GM21528 (cell line): ENCODE results near the gene ATP5F1C.
"Not testable (repeated sequence)": the region's sequence is repeated elsewhere in the genome, so short reads cannot be mapped to it uniquely, and the experiment has no call there.

Experiments used
- ATAC-seq: cut with Tn5 transposase; IDR thresholded peaks from one replicate; pipeline ENCODE4 v1.9.1; 2021; ENCODE audit warnings: mild to moderate bottlenecking, moderate library complexity; ENCODE audit not compliant: unreplicated experiment, low FRiP score

The ATP5F1C gene

GRCh38 chr10:7792541-7792940 lies 4.6 kb downstream of the ATP5F1C start:
- no peak for ATAC-seq

GRCh38 chr10:7794251-7795026 lies 6.5 kb downstream of the ATP5F1C start:
- no peak for ATAC-seq

DNA sequence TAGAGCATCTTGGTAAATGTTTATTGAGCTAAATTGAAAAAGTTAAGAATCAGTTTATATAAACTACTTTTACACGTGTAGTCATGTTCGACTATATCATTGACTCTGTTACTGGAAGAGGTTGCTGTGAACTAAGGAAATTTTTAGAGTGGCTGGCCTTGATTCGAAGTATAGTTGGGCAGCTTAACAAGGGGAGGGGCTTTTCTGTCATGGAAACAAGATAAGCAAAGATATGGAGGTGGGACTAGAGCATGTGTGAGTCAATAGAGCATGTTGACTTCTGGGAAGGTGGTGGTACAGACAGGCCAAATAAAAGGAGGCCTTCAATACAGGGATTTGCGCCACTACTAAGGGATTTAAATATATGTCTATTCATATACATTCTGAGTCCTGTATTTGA lies 7.6 kb downstream of the ATP5F1C start:
- ATAC-seq: no peak

DNA sequence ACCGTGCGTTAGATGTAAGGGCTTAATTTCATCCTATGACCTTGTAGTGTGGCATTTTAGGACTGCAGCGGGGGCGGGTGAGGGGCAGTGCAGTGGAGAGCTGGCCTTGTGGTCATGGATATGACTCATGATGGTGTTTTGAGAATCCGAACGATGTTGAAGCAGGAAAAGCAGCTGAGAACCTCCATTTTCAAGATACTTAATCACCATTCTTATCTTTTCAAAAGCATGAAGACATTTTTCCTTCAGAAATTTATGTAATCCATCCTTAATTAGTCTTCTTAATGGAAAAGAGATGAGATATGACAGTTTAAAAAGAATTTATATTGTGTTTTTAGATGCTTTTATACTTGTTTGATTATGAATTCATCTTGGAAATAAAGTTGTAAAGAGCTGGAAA lies 9.6 kb downstream of the ATP5F1C start:
- no peak for ATAC-seq

DNA sequence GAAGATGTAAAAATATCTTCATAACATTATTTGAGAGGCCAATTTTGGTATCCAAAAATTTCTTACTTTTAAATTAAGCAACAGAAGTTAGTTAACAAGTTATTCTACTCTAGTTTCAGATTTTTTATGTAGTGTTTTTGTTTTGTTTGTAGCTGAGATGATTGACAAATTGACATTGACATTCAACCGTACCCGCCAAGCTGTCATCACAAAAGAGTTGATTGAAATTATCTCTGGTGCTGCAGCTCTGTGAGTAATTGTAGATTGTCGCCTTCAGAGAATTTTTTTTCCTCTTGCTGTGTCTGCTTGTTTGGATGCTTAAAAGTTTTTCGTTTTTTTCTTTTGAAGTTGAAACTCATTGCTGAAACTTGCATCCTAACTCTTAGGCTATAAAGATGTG lies 14.6 kb downstream of the ATP5F1C start:
- ATAC-seq: no peak

DNA sequence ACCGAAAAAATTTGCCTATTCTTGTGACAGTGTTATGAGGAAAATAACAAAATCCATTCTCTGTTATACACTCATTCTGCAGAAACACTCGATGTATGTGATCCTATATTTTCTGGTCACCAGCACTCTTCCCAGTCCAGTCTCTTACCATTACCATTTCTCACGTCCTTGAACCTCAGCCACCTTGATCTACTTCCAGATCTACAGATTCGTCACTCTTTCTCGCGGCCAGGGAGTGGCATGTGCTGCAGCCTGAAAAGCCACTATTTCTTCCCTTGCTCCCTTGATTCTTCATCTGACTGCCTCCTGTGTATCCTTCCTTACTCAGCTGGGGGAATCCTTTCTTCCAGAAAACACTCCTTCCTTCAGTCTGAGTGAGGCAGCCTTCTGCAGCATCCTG lies 16.2 kb downstream of the ATP5F1C start:
- no peak for ATAC-seq

DNA sequence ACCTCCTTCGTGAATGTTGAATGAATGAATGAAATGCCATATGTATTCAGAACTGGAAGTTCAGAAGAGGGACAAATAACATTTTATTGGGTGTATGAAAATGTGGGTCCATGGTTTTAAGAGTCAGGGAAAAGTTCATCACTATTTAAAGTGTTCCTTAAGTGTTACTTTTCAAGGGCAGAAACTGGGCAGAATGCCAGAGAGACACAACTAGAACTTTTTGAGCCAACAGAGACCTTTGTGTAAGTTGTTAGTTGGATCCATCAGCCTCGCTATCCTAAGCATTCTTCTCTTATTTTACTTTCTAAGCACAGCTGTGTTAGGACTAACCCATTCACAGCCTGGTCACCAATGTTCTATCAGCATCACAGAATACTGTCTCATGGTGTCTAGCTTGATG lies 16.8 kb downstream of the ATP5F1C start:
- no peak for ATAC-seq

DNA sequence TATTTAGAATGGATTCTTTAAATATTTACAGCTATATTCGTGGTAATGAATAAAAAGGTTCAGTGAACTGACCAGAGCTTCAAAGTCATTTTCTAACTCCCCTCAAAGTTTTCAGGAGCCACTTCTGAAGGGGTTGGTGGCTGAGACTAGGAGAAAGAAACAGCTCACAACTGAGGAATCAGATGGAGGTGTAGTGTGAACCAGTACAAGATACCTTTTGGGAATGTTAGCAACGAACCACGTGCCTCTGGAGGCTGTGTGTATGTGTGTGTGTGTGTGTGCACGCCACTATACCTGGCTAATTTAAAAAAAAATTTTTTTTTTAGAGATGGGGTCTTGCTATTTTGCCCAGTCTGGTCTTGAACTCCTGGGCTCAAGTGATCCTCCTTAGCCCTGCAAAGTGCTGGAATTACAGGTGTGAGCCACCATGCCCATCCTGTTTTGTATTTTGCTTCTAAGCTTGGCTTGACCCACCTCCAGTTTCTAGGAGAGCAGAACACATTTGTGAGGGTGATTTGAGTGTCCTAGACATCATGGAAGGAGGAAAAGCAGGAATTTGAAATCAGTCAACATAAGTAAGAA lies 20.8 kb downstream of the ATP5F1C start:
- ATAC-seq: no peak

- ATAC-seq: no peak
These were observed 22.5 kb downstream of the ATP5F1C start for GRCh38 chr10:7810443-7810842.

DNA sequence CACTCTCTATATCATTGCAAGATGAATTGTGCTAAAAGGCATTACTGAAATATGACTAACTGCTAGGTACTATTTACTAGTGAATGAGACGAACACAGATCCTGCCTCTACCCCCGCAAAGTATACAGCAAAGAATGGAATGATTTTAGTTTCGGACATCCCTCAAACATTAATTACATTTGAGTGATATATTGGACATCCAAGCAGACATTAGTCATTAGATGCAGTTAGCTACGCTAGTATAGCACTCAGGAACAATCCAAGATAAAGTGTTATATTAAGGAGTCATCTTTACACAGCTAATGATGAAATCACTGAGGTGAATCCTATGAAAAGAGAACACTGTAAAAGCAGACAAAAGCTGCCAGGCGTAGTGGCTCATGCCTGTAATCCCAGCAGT lies 23.0 kb downstream of the ATP5F1C start:
- no peak for ATAC-seq

DNA sequence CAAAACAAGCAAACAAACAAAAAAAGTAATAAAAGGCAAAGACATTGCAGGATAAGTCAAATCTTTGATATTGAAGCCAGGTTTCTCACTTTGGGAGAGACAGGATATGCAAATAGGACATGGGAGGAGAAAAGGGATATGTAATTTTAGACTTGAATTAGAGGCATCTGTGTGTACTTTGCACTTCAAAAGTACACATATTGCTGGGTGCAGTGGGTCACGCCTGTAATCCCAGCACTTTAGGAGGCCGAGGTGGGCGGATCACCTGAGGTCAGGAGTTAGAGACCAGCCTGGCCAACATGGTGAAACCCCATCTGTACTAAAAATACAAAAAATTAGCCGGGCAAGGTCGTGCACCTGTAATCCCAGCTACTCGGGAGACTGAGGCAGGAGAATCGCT lies 23.8 kb downstream of the ATP5F1C start:
- not testable (repeated sequence) for ATAC-seq

DNA sequence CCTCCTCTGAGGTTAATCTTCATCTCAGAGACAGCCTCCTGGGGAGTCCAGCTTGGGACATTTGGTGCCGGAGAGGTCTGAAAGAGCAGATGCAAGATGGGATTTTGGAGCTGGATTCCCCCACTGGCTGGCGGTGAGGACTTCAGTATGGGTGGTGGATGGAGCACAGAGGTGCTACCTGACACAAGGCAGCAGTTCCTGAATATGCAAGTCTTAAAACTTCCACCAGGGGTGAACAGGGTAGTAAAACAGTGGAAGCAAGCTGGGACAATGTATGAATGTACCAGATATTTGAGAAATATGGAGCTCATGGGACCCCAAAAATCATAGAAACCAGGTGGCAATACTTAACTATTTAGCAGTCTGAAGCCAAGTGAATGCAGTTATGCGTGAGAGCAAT lies 25.5 kb downstream of the ATP5F1C start:
- ATAC-seq: no peak

GRCh38 chr10:7817576-7817975 lies 29.6 kb downstream of the ATP5F1C start:
- ATAC-seq: no peak

DNA sequence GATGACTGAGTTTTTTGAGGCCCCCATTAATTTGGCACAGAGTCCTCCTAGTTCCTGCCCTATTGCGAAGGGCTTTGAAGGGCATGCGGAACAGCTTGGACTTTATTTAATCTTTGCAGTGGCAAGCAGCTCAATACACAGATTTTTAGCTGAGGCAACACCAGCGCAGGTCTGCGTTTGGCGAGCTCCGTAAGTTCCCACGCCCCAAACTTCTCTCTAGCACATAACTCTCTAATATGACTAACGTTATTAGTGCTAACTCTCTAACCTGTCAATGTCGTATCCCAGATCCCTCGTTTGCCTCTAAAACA lies 30.0 kb downstream of the ATP5F1C start:
- peak; percentile 13 for ATAC-seq

GRCh38 chr10:7818295-7819120 lies 30.5 kb downstream of the ATP5F1C start, which contains the start of gene TAF3:
Gene TAF3, plus strand, starts transcription at chr10:7818505. Its CDS starts 205 bp downstream, at chr10:7818710.
- peak; percentile 88 for ATAC-seq

DNA sequence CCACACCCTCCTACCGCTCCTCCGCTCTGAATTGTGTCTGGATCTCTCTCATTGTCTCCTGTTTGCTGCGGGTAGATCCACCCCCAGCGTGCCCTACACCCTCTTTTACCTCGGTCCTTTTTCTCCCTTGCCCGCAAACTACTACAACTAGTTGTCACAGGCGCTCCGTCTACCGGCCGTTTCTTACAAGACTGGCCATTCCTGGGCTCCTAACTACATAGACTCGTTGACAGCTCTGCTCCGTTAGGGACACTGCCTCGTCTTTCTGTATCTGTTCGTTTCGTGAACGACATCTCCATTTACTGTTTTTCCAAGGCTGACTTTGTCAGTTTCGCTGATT lies 31.1 kb downstream of the ATP5F1C start:
- peak; percentile 38 for ATAC-seq

- ATAC-seq: no peak
These were observed 36.3 kb downstream of the ATP5F1C start for GRCh38 chr10:7824251-7824650.

DNA sequence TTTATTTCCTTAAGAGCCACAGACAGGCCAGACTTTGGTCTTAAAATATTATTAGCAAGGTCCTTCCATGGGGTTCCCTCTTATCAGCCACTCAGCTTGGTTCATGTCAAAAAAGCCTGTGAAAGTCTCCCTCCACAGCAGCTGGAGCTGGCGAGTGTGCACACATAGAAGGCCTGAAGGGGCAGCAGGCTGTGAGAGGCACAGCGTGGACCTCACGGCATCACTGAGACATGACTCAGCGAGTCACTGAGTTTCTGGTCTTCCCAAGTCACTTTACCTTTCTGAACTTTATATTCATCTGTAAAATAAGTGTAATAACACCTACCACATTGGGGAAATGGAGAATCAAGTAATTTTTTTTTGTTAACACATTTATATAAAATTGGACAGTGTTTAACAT lies 39.0 kb downstream of the ATP5F1C start:
- no peak for ATAC-seq

DNA sequence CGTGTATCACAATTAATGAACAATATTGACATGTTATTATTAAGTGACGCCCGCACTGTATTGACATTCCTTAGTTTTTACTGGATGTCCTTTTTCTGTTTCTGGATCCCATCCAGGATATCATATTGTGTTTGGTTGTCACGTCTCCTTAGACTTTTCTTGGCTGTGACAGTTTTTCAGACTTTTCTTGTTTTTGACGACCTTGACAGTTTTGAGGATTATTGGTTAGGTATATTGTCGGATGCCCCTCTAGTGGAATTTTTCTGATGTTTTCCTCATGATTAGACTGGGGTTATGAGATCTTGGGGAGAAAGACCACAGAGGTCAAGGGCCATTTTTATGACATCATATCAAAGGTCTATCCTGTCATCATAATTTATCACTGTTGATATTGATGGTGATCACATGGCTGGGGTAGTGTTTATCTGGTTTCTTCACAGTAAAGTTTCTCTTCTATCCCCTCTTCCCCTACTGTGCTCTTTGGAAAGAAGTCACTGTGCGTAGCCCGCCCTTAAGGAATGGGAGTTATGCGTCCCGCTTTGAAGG lies 41.4 kb downstream of the ATP5F1C start:
- no peak for ATAC-seq

DNA sequence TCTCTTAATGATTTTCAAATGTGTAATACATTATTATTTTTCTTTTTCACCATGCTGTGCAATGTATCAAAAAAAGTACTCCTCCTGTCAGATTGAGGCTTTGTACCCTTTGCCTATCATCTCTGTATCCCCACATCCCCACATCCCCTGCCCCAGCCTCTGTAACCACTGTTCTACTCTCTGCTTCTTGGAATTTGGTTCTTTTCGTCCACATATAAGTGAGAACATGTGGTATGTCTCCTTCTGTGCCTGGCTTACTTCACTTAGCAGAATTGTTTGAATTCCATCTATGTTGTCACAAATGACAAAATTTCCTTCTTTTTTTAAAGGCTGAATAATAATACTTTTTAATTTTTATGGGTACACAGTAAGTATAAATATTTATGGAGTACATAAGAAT lies 44.1 kb downstream of the ATP5F1C start:
- no peak for ATAC-seq

DNA sequence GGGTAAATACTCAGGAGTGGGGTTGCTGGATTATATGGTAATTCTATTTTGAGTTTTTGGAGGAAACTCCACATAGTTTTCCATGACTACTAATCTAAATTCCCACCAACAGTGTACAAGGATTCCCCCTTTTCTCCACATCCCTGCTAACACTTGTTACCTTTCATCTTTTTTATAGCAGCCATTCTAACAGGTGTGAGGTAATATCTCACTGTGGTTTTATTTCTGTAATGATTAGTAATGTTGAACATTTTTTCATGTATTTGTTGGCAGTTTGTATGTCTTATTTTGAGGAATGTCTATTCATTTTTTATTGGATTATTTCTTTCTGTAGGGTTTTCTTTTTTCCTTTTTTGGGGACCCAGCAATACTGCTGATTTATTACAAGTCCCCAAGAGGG lies 45.2 kb downstream of the ATP5F1C start:
- no peak for ATAC-seq
